ENCODE measurements around the gene PPP1R1B.

The PPP1R1B gene

DNA sequence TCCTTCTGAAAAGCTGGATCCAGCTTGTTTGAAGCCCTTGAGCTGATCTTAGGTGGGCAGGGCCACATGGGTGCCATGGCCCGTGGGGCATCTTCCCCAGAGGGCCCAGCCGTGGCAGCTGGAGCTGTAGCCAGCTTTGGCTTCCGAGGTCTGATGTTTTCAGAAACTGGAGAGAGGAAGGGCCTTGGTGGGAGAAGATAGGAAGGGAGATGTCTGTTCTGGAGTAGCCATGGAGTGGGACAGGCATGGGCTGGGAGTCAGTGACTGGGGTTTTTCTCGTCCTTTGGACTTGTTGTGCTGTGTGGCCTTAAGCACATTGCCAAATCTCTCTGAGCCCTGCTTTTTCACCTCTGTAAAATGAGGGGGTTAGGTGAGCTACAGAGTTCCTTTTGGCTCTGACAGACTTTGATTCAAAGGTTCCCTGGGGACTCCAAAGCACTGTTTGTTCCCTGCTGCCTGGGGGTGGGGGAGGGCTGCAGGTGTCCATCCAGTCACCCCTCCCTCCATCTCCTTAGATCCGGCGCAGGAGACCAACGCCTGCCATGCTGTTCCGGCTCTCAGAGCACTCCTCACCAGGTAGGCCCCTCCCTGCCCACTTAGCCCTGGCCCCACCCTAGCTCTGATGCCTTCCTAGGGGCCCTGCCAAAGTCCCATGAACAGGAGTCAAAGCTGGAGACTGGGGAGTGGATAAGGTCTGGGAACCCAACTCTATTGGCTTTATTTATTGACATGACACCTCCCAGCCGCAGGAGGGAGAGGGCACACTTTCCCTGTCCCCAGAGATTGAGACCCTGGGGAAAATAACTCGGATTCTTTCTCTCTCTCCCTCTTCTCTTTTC, 2.1 kb downstream of the PPP1R1B start:
- in situ Hi-C loops (cut with MboI; ENCODE audit: low pct_unique_long_range_greater_than_20kb, low sequenced_read_pairs): no loop called here
- no peak for DNase-seq

DNA sequence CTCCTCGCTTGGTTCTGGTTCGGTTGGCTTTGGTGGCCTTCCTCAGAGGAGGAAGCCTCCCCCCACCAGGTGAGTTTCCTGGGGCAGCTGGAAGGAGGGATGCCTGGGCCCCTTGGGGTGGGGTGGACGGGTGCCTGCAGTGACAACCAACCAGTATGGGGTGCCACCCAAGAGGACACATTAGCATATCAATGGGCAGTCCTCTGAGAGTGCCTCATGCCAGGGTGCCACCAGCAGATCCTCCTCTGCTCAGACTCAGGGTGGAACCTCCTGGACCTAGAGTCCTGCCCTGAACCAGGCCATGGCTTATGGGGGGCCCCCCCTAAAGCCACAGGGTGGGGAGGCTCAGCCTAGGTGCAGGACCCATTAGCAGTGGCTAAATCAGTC, 2.7 kb downstream of the PPP1R1B start:
- in situ Hi-C loops (cut with MboI; ENCODE audit: low pct_unique_long_range_greater_than_20kb, low sequenced_read_pairs): no loop called here
- no peak for DNase-seq

DNA sequence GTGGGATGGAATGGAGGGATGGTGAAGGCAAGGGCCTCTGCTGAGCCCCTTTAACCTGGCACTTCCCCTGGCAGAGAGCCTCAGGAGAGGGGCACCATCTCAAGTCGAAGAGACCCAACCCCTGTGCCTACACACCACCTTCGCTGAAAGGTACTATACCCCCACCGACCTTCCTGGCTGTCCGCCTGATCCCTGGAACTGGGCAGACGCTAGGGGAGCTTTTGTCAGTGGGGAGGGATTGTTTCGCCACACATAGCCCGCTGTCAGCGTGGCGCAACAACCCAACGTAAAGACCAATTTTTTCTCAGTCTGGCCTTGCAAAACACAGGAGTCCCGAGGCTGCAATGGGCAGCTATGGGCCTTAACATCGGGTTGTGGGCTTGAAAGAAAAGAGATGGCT, 3.1 kb downstream of the PPP1R1B start:
- in situ Hi-C loops (cut with MboI; ENCODE audit: low pct_unique_long_range_greater_than_20kb, low sequenced_read_pairs): no loop called here
- no peak for DNase-seq

DNA sequence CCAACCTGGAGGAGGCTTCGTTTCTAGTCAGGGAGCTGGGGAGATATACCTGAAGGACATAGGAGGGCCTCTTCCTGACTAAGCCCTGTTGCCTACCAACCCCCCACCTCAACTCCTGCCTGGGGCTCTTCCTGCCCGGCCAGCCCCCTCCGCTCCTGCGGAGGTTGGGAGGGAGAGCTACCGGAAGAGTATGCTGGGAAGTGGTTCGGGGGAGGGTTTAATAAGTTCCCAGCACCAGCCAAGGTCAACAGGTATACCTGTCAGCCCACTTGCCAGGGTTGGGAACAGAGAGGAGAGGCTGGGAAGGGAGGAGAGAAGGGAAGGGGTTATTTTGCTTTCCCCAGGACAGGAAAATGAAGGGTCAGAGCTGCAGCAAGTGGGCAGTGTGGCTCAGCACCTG, 4.7 kb downstream of the PPP1R1B start:
- DNase-seq: no peak
- in situ Hi-C loops (cut with MboI; ENCODE audit: low pct_unique_long_range_greater_than_20kb, low sequenced_read_pairs): no loop called here

DNA sequence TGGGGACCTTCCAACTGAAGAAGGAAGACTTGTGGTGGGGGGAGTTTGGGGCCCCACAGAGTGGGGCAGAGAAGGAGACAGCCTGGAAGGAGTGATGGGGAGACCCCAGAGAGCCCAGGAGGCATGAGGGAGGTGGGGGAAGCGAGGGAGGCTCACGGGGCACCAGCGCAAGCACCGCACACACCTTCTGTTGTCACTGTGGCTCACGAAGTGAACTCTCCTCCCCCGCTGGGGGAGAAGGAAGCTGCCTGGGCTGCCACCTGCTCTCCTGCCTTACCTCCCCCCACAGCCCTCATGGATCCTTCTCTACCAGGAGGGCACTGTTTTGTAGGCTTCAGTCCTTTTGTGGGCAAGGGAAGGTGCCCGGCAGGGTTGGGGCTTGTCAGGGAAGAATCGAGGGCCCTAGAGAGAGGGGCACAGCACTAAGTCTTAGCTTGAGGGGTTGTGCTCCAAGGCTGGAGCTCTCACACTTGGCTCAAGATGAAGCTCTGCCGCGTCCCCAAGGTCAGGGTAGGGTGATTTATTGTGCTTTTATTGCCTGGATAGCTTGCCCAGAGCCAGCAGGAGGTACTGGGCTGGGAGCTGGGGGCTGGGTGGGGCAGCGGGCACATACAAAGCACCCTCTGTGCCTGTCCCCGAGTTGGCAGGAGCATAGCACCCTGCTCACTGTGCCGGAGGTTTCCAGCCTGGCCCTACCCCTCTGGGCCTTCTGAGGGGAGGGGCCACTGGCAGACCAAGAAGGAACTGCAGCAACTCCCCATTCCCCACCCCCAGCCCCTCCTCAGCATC, 5.6 kb downstream of the PPP1R1B start:
- in situ Hi-C loops (cut with MboI; ENCODE audit: low pct_unique_long_range_greater_than_20kb, low sequenced_read_pairs): no loop called here

DNA sequence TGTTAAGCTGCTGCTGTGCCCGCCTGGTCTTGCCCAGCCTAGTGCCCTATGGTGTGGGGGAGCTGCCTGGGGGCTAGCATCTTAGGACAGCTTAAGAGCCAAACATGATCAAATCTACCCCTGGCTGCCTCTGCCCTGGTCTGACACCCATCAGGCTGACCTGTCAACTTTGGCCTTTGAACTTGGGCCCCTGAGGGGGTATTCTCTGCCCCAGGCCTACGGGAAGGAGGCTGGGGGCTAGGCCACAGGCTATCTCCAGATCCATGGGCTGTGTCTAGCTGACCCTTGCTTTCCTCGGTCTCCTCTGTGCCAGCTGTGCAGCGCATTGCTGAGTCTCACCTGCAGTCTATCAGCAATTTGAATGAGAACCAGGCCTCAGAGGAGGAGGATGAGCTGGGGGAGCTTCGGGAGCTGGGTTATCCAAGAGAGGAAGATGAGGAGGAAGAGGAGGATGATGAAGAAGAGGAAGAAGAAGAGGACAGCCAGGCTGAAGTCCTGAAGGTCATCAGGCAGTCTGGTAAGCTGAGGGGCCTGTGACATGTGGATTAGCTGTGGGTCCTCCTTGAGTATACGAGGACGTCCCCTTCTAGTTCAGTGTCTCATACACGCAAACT, 6.9 kb downstream of the PPP1R1B start:
- DNase-seq: no peak

More for the DNA sequence above, 5.6 kb downstream of the PPP1R1B start:
- DNase-seq: no peak

DNA sequence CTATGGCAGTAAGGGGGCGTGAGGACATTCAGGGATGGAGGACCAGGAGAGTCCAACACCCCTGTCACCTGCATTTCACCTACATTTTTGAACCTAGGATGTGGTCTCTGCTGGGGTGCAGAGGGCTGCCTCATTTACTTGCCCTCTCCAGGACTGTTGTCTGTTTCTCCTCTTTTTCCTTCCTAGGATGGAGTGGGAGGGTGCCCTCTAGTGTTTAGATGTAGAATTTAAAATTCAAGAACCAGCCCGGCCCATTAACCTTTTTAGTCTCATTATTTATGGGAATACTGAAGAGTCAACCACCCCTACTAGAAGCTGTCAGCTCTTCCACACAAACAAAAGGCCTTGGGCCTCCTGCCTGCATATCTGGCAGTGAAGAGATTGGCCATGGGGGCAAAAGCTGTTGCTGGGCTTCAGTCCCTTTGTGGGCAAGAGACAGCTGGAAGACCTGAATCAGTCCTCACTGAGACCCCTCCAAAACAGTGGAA, 7.7 kb downstream of the PPP1R1B start:
- in situ Hi-C loops (cut with MboI; ENCODE audit: low pct_unique_long_range_greater_than_20kb, low sequenced_read_pairs): no loop called here
- DNase-seq: peak; percentile 62

More for the DNA sequence above, 6.9 kb downstream of the PPP1R1B start:
- in situ Hi-C loops (cut with MboI; ENCODE audit: low pct_unique_long_range_greater_than_20kb, low sequenced_read_pairs): no loop called here

DNA sequence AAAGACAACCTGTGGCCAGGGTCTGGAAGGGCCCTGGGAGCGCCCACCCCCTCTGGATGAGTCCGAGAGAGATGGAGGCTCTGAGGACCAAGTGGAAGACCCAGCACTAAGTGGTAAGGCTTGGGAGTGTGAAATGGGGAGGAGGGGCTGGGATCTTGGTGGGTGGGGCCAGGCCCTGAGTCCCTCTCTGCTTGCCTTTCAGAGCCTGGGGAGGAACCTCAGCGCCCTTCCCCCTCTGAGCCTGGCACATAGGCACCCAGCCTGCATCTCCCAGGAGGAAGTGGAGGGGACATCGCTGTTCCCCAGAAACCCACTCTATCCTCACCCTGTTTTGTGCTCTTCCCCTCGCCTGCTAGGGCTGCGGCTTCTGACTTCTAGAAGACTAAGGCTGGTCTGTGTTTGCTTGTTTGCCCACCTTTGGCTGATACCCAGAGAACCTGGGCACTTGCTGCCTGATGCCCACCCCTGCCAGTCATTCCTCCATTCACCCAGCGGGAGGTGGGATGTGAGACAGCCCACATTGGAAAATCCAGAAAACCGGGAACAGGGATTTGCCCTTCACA, 8.9 kb downstream of the PPP1R1B start:
- no peak for DNase-seq
- in situ Hi-C loops (cut with MboI; ENCODE audit: low pct_unique_long_range_greater_than_20kb, low sequenced_read_pairs): no loop called here

DNA sequence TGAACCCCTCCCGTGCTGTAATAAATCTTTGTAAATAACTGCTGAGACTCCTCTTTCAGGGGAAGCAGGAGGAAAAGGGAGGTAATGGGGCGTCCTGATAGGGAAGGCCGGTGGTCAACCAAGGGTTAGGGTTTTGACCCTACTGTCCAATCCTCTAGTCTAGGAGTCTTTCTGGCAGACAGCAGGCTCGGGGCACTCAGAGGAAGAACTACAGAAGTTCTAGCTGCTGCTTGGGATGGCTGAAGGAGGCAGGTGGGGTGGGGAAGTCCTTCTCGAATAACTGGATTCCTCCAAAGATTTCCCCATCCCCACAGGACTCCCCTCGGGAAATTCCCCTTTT, 9.8 kb downstream of the PPP1R1B start:
- in situ Hi-C loops (cut with MboI; ENCODE audit: low pct_unique_long_range_greater_than_20kb, low sequenced_read_pairs): no loop called here

DNA sequence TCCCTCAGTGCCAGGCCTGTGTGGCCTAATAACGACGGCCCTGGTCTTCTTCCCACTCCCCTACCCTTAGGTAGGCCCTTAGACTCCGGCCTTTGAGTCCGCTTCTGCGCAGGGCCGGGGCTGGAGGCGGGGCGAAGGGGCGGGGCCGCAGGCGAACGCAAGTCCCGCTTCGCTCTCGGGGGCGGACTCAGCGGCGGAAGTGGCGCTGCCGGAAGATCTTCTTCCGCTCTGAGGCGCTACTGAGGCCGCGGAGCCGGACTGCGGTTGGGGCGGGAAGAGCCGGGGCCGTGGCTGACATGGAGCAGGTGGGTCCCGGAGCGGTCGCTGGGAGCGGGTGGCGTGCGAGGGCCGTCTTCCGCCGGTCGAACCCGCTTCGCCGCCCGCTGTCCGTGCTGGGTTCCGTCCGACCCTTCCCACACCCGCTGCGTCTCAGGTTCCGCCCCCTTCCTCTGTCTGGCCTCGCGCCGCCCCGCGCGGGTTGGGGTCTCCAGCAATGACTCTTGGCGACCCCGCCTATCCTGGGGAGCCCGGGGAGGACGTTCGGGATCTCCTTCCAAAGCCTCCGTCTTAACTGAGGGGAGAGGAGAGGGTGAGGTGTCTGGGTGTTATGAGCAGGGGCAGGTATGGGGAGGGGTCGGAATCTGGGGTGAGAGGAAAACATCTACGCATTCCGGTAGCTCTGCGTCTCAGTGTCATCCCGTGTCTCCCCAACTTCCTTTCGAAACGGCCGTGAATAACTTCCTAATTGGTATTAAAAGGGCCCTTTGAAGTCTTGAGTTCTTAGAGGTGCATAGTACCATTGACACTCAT, 10.4 kb downstream of the PPP1R1B start, which contains the start of gene STARD3:
TSS of gene STARD3 (plus strand) at position 218 of the 810 bp plus-strand sequence. CDS start 16,388 bp downstream, outside the sequence.
- DNase-seq: peak; percentile 84
- in situ Hi-C loops (cut with MboI; ENCODE audit: low pct_unique_long_range_greater_than_20kb, low sequenced_read_pairs): no loop called here

More for the DNA sequence above, 9.8 kb downstream of the PPP1R1B start:
- DNase-seq: no peak

DNA sequence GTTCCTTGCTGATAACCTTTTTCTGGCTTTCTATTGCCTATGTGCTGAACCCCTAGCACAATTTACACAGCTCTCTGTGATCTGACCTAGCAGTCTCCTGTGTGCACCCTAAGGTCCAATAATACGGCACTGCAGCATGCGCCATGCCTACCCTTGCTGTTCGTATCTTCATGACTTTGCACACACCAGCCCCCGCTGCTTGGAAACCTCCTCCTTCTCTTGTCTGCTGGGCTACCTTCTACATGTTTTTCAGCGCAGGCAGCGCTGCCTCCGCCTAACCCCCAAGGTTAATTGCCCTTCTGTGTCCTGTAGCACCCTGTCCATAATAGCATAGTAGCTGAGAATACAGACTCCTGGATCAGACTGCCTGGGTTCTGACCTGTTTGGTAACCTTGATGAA, 11.6 kb downstream of the PPP1R1B start:
- in situ Hi-C loops (cut with MboI; ENCODE audit: low pct_unique_long_range_greater_than_20kb, low sequenced_read_pairs): no loop called here
- no peak for DNase-seq

DNA sequence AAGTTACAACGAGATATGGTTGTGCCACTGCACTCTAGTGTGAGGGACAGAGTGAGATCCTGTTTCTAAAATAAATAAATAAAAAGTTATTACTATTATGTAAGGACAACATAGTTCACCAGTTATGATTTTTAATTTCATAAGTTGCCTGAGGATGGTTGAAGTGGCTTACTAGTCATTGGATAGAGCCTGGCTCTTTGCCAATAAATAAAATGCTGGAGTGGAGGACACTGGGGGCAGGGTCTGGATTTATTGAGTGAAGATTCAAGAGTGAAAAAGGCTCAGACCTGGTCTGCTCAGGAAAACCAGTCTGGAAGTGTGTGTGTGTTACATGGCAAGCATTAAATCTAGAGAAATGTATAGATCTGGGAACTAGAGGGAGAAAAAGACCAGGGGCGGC, 12.3 kb downstream of the PPP1R1B start:
- in situ Hi-C loops (cut with MboI; ENCODE audit: low pct_unique_long_range_greater_than_20kb, low sequenced_read_pairs): no loop called here
- DNase-seq: no peak

DNA sequence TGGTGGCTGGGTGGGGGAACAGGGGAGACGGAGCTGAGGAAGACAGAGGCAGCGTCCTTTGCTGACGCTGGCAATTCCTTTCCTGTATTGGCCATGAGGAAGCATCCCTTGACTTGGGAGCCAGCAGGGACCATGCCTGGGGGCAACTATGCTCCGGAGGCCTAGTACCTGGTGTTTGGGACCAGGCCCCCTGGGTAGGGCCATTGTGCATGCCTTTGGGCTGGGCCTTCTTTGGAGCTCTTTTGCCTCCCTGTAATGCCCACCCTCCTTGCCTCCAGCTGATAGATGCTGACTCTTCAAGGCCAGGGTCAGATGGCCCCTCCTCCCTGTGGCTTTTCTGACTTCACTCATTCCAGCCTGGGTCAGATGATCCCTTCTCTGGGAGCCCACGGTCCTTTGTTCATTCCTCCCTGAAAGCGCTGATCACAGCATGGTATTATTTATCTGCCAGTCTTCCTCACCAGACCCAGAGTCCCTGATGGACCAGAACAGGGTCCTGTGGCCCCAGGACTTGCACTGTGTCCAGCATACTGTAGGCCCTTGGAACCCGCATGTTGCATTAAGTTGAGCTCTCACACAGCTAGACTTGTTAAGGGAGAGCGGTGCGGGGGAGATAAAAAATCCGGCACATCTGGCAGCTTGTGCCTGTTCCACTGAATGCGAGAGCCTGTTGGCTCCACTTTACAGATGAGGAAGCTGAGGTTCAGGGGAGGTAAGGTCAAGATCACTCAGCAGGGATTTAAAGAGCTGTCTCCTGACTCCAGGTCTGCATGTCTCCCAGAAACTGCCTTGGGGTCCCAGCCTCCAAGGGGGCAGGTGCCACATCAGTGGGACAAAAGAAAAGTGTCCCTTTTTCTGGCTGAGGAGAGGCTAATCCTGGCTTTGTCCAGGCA, 13.1 kb downstream of the PPP1R1B start:
- in situ Hi-C loops (cut with MboI; ENCODE audit: low pct_unique_long_range_greater_than_20kb, low sequenced_read_pairs): no loop called here
- DNase-seq: no peak

DNA sequence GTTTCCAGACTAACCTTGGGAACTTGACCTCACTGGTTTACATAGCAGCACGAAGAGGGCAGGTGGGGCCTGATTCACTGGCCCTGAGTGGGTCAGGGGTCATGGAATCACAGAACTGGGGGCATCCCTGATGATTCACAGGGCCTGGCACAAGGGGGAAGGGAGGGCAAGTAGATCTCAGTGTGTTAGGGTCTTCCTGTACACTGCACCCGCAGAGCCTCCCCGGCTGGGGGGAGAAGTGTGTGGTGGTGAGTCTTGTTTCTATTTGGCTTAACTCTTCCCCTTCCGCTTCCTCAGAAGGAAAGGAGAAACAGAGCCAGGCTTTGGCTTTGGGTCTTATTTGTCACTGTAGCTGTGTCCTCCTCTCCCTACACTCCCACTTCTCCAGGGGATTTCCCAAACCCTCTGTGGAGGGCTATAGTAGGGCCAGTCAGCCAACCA, 13.9 kb downstream of the PPP1R1B start:
- DNase-seq: no peak
- in situ Hi-C loops (cut with MboI; ENCODE audit: low pct_unique_long_range_greater_than_20kb, low sequenced_read_pairs): no loop called here

DNA sequence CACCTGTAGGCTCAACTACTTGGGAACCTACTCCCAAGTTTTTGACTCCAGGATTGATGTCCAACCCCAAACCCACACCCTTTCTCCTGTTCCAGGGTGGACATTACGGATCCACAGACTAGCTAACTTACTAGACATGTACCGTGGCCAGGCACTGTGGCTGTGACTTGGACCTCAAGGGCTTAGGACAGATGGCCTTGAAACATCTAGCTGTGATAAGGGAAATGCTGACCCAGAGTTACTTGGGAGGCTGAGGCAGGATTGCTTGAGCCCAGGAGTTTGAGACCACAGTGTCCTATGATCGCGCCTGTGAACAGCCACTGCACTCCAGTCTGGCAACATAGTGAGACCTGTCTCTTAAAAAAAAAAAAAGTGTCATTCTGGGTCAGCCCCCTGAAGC, 14.3 kb downstream of the PPP1R1B start:
- in situ Hi-C loops (cut with MboI; ENCODE audit: low pct_unique_long_range_greater_than_20kb, low sequenced_read_pairs): no loop called here
- DNase-seq: no peak

DNA sequence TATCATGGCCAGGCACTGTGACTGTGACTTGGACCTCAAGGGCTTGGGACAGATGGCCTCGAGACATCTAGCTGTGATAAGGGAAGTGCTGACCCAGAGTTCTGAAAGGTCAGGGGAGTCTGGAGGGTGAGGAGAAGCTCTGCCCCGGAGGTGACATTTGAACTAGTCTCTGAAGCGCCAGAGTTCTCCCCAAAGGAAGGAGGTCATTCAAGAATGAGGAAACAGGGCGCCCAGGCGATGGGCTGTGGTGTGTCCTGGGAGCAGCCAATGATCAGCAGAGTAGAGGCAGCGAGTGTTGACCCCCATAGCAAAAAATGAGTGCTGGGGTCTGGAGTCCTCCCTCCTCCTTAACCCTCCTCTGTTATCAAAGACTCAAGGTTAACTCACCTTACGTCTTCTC, 15.1 kb downstream of the PPP1R1B start:
- in situ Hi-C loops (cut with MboI; ENCODE audit: low pct_unique_long_range_greater_than_20kb, low sequenced_read_pairs): no loop called here
- no peak for DNase-seq

DNA sequence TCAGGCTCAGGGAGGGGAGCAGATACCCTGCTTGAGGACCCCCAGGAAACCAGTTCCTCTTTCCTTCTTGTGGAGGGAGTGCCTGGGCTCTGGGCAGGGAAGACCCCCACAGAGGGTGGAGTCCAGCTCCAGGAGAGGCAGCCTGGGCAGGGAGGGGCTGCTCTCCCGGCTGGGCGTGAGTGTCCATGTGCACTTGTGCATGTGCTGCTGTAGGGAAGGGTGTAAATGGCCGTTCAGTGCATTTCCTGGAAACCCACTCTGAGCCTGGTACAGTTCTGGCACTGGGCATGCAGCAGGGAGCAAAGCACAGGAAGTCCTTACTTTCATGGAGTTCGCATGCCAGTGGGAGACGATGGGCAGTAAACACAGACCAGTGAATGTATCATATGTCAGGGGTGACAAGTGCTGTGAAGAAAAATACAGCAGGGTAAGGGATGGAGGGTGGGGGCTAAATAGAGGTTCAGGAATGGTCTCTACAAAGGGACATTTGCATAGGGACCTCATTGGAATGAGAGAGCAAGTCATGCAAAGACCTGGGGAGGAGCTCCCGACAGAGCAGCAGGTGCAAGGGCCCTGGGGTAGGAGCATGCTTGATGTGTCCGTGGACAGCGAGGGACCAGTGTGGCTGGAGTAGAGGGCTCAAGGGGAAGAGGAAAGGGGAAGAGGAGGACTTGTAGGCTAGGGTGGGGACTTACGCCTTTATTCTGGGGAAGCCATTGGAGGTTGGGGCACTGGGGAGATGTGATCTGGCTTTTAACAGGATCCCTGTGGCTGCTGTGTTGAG, 15.7 kb downstream of the PPP1R1B start:
- in situ Hi-C loops (cut with MboI; ENCODE audit: low pct_unique_long_range_greater_than_20kb, low sequenced_read_pairs): no loop called here
- DNase-seq: no peak

Measured in KBM-7 (cell line).